Measurements from ENCODE around the gene CBR4.
A peak's percentile ranks its signal among the peaks of the same experiment; 100 is the strongest.

The CBR4 gene

DNA sequence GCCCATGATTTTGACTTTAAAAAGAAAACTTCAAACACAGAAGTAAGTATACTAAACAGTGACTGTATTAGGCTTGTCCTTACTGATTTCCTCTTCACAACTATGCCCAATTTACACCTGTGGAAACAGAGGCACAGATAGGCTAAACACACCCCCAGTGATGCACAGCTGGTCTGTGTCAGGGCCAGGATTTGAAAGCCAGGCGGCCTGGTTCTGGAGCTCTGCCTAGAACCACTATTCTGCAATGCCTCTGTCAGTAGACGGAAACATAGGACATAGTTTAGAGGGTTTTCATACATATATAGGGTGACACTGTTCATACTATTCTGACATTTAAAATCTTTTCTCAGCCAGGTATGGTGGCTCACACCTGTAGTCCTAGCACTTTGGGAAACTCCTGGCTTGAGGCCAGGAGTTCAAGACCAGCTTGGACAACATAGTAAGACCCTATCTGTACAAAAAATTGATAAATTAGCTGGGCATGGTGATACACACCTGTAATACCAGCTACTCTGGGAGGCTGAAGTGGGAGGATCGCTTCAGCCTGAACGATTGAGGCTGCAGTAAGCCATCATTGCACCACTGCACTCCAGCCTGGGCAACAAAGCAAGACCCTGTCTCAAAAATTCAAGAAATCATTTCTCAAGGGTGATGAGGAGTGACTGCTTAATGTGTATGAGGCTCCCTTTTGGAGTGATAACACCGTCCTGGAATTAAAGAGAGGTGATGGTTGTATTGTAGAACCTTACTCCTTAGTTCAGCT, 23.0 kb upstream of the CBR4 start:
- no peak for DNase-seq

DNA sequence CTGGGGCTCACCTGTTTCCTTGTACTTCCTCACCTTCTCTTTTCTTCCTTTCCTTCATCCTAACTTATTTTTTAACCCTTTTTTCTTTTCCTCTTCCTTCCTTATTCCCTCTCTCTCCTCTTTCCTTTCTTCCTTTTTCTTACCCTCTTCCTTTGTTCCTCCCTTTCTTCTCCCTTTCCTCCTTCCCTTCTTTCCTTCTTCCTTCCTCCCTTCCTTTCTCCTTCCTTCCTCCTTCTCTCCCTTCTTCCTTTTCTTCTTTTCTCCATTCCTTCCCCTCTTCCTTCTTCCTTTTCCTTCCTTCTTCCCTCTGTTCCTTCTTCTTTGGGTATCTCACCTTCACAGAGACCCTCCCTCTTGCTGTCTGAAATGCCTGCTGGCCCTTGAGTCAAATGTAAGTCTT, 22.1 kb upstream of the CBR4 start:
- DNase-seq, result no peak

DNA sequence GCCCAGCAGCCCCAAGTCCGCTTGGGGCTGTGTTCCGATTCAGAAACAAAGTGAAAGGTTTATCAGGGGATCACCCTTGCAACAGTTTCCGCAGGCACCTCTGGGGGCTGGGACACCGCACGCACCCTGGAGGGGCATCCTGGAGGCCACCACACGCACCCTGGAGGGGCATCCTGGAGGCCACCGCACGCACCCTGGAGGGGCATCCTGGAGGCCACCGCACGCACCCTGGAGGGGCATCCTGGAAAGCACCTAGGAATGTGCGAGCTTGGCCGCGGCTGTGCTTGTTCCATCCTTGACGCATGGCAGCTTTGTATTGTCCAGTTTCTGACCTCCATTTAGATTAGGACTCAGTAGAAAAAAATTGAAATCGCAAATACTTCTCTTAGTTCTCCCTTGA, 21.3 kb upstream of the CBR4 start:
- DNase-seq, result no peak

DNA sequence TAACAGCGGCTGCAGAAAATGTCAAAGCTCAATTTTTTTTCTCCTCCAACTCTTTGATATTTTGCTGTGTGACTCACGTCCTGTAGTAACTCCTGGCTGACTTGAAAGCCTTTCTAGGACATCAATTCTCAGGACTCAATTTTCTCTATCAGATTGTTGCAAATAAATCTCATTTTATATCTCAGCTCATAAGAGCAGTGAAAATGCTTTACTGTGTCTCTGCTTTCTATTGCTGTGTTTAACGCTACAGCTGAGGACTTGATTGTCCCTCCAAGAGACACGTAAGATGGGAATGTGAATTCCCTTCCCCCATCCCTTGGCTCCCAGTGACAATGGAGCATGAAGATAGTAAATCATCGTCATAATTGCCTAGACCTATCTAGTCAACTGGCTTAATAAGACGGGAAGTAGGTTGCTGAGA, 20.5 kb upstream of the CBR4 start:
- peak in 1 of 3 experiments; percentile 25 for DNase-seq

DNA sequence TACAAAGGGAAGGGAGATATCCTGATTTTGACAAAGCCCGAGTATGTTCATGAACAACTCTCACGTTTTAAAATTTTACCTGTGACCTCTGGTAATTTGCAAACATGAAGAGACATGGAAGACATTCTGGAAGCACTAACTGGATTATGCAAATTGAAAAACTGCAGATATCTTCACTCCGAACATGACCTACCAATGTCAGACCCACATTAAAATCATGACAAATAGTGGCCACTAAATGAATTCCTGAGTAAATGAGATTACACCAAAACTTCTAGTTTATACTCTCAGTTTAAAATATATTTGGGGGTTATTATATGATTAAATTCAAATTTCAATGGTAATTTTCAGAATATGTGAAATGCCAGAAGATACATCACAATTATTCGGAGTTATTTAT, 19.9 kb upstream of the CBR4 start:
- DNase-seq, result no peak

DNA sequence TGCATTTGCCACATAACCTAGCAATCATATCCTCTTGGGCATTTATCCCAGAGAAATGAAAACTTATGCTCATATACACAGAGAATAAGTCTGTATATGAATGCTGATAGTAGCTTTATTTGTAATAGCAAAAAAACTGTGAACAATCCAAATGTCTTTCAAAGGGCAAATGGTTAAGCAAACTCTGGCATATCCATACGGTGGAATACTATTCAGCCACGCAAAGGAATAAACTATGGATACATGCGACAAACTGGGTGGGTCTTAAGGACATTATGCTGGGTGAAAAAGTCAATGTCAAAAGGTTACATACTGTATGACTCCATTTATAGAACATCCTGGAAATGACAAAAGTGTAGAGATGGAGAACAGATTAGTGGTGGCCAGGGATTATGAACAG, 17.6 kb upstream of the CBR4 start:
- DNase-seq, result no peak

DNA sequence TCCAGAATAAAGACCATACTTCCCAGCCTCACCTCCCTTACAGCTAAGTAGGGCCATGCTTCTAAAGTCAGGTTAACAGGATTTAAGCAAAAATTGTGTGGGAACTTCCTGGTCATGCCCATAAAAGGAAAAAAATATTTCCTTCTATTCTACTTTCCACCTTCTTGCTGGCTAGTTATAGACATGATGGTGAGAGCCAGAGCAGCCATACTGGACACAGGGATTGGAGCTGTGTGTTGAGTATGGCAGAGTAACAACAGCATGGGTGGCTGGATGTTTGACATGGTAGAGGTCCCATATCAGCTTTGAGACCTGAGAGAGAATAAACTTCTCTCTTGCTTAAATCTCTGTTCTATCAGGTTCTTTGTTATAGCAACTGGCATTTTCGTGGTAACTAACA, 15.1 kb upstream of the CBR4 start:
- no peak for DNase-seq

DNA sequence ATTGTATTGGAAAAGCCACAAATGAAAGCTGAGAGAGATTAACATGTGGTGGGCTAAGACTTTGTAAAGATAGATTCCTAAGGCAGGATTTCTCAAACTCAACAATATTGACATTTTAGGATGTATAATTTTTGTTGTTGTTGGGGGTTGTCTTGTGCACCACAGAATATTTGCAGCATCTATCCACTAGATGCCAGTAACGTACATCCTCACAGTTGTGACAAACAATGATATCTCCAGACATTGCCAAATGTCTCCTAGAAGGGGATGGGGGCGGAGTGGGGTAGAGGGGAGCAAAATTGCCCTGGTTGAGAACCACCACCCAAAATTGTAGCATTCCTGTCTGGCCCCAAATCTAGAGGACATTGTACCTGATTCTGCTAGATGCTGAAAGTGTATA, 14.7 kb upstream of the CBR4 start:
- DNase-seq, result peak in 2 of 3 experiments; percentile 18 to 62

DNA sequence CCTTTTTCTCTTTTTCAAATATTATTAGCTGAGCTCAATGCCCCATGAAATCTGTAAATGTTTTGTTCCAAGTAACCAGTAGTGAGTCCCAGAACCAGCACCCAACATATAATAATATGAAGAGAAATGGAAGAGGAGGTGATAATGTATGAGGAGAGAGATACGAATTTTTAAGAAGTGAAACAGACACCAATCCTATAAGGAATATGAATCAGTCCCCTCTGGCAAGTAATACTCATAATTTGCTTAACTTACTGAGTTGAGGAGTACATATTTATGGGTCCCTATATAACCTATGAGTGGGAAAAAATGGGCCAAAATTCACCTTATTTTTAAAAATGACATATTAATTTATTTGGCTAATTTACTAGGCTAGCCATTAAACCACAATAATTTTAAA, 8.4 kb upstream of the CBR4 start:
- DNase-seq, result no peak

DNA sequence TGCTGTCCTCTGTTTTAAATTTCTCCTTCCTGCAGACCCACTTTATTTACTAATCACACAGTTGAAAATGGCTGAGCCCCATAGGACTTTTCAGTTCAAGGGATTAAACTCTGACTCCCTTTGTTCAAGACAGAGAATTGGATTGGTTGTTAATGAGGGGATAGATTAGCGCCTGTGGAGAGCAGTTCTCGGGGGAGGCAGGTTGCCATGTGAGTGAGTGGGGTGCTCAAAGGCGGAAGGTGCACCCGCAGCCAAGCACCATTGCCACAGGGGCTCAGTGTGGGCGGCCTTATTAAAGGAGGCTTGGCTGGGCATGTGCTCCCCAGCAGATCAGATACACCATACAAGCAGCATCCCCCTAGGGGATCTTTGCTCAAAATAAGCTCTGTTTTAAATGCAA, 7.9 kb upstream of the CBR4 start:
- DNase-seq, result peak in 1 of 3 experiments; percentile 20

DNA sequence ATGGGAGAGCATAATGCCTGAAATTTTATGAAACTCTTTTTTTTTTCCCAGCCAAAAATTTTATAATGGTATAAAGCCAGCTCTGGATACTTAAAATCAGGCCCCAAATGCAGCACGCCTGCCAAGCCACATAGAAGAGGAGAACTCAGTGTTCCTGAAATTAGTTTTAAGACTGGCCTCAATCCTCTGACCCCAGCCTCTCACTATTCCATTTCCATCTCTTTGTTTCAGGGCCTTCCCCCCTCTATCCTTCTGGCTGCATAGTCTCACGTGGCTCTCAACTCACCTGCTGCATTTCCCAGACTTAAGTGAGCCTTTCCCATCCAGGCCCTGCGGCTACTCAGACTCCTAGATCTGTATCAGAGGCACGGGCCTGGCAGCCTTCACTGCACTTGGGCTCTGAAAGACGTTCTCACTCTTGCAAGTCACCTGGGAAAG, 5.2 kb upstream of the CBR4 start:
- DNase-seq, result peak in 1 of 3 experiments; percentile 12

DNA sequence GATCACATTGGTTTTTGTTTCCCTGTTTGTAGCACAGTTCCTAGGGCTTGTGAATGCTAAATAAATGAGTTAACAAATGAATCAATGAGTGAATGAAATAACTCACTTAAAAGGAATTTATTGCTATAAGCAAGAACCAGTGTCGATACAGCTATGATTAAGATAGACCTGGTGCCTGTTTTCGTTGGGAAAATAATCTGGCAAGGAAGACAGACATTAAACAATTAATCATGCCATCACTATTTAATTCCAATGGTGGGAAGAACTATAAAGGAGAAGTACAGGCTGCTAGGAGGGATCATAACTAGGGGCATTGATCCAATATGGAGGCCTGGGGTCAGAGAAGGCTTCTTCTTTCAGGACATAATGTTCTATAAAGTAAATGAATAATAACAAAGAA, 4.5 kb upstream of the CBR4 start:
- DNase-seq, result no peak

DNA sequence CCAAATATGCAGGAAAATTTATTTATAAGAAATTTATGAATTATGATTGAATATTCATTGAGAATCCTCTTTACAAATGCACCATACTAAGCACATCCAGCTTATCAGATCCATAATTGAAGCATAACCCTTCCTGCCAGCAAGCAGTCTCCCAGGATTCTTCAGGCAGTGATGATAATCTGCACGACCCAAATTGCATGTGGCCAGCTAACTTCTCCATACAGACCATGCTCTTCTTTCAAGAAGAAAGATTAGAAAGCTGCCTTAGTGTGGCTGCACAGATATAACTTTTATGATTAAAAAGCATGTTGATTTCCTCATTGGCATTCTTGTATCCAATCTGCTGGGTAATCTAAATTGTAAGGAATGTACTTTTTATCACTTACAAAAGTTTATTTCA, 3.3 kb upstream of the CBR4 start:
- DNase-seq, result no peak

DNA sequence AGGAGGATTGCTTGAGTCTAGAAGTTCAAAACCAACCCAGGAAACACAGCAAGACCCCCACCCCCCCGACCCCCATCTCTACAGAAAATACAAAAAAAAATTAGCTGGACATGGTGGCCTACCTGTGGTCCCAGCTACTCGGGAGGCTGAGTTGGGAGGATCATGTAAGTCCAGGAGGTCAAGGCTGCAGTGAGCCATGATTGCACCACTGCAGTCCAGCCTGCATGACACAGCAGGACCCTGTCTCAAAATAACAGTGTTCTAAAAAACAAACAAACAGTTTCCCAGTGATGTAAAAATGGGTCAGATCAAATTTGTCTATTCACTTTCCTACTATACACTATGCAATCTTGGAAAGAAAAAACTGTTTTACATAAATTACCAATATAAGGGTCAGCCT, 2.0 kb upstream of the CBR4 start:
- DNase-seq, result no peak

DNA sequence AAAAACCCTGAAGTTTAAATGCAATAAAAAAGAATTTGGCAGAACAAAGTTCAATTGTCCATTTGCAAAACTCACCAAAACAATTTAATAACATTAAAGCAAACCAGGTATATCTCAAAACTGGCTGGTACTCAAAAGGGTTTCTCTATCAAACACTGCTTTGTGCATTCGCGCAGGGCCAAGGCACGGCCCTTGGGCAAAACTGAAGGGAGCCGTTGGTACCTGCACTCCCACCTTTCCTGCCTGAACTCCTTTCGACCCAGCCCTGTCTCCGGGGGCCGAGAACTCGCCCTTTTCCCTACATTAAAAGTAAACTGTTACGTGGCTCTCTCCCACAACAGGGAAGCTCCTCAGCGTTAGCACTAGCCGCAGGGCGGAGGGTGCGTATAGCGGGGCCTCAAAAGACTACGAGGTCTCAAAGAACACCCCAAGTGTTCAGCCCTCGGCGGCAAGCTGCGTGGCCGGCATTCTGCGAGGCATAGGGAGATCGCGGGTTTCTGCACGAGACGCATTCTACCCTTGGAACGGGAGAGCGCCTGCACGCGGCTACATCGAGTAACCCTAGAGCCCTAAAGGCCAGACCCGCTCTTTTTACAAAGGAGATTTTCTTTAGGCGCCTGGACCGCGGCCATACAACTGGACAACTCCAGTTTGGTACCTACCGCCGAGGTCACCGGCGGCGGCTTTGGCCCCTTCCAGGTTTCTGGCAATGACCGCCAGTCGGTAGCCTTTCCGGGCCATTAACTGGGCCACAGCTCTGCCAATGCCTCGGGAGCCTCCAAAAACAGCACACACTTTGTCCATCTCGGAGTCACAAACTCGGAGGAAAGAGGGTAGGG, 550 bp downstream of the CBR4 start:
- DNase-seq, result peak; percentile 38 to 92 (median 85)

DNA sequence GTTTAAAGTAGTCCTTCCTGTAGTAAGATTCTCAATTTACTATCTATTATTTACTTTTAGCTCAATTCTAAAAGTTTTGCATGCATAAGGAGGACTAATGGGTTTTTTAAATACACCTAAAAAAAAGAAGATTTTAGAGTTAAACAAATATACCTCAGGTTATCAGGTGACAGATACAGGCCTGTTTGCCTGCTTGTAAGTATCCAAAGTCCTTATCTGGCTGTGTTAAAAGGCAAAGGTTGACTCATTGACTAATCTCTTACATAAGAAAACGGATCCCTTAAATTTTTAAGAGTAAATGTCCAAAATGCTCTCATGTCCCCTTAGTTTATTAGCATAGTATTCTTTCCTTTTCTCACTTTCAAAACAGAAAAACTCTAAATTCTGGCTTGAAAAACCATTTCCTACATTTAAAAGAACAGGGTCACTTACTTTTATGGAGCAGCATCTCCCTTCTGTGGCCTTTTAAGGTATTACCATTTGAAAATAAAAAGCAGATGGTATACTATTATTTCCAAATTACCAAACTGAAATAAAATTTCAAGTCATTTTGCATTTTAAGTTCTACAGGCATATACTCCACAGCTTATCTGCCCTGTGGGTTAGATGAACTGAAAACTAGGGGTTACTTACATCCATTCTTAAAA, 4.5 kb downstream of the CBR4 start:
- DNase-seq, result peak in 1 of 3 experiments; percentile 28

DNA sequence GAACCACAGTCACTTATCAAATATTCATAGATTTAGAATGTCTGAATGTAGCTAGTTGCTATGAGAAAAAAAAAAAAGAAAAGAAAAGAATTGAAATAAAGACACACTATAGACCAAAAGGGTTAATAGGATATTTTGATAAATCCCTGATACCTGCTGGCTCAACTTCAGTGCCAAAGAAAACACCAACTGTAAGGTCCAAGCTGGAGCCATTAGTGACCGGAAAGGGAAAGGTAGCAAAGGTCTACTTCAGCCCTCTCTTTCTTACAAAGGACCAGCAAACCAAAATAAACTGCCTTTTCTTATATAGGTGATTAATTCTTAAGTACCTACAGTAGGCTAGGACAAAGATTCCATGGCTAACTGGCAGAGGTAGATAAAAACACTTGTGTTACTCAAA, 9.7 kb downstream of the CBR4 start:
- DNase-seq, result no peak

DNA sequence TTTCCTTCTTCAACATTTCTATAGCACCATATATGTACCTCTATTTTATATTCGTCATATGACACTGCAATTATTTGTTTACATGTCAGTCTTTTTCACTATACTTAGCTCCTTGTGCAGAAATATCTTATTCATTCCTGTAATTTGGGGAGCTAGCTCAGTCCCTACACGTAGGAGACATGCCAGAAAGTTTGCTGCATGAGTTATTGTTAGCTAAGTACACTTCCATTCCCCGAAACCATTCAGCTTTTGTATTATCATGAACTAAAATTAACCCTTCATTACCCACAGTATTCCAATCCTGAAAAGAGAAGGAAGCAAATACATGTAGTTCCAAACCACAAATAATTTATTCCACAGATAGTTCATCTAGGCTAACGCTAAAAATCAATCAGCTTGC, 10.2 kb downstream of the CBR4 start:
- DNase-seq, result no peak

DNA sequence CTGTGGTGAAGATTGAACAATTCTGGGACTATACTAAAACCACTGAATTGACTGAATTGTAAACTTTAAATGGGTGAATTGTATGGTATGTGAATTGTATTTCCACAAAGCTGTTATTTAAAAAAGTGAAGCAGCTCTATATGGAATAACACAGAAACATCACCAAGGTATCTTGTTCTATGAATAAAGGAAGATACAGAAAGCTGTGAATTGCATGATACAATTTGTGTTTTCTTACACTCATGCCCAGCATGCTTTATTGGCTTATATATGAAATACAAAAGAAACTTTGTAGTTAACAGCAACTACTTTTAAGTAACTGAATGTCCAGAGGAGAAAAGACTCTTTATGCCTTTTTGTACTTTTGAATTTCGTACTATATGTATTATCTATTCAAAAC, 11.5 kb downstream of the CBR4 start:
- DNase-seq, result no peak

DNA sequence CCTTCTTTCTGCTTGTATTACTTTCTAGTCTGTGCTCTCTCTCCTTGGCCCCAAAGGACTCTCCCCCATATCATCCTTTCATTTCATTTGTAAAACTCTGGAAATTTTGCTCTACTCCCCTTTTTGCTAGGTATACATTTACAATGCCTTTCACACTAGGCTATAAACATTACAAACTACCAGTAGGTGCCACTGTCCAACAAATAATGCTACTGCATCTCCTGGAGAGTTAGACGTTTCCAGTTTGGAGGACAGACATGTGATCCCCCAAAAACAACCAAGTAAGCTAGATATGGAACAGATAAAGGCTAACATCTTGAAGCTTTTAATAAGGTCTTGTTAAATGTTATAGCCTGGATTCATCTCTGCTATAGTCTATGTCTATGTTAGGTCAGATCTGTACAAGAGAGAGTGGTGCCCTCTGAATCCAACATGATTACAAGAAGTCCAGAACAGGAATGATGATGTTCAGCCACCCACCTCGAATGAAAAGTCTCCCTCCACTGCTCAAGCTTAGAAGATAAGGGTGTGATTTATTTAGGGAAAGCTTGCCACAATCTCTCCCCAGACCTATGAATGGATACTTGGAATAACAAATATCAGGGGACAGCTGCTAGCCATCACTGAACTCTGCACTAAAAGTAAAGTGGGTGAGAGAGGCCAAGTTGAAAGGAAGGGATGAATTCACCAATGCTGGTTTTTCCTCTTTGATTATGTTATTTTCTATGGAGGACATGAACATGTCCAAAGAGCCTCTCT, 14.3 kb downstream of the CBR4 start:
- peak in 1 of 3 experiments; percentile 26 for DNase-seq

DNA sequence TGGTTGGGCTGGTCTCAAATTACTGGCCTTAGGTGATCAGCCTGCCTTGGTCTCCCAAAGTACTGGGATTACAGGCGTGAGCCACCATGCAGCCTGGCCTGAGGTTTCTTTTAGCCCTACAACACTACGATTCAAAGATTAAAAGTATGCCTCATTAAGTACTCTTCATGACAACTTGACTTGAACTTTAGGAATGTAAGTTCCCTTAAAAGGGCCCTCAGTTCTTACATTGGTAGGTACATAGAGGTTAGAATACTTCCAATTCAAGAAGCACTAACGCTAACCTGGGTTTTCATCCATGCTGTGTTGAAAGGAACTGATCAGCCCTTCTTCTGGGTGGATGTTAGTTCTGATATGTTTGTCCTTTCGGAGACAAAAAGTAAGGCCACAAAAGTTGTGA, 15.1 kb downstream of the CBR4 start:
- no peak for DNase-seq

DNA sequence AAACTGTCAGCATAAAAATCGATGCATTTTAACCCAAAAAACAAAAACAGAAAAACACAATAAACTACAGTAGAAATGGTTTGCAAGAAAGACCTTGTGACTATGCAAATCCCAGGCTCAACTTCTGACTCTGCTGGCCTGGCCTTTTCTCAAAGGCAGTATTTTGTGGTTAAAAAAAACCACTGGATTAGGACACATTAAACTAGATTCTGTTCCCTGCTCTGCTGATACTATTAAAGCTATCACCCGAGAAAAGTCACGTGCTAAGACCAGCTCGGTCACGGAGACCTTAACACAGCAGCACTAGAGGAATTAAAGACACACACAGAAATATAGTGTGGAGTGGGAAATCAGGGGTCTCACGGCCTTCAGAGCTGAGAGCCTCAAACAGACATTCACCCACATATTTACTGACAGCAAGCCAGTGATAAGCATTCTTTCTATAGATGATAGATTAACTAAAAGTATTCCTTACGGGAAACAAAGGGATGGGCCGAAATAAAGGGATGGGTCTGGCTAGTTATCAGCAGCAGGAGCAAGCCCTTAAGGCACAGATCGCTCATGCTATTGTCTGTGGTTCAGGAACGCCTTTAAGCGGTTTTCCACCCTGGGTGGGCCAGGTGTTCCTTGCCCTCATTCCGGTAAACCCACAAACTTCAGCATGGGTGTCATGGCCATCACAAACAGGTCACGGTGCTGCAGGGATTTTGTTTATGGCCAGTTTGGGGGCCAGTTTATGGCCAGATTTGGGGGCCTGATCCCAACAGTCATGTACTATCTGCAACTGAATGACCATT, 16.1 kb downstream of the CBR4 start:
- DNase-seq, result no peak

All from NCI-H1417 (cell line).